Stimulated activated memory B cell treated with anti-CD40 and anti-IgM and Interleukin-4, amounts not matched to agents 10 μg/mL and 1 μg/mL and 100 μg/mL, for 72 hours (primary cell): Measurements from ENCODE around the gene HMX3.
A peak's percentile ranks its signal among the peaks of the same experiment; 100 is the strongest.

Source experiments
- ATAC-seq: fragments of 150-1000 bp; cut with Tn5 transposase; 2 replicates; pipeline ENCODE4 v1.10.0; 2021
- H3K27ac Mint-ChIP-seq: one replicate; pipeline ENCODE4 v1.8.0; 2022; ENCODE audit warnings: mild to moderate bottlenecking, mixed read lengths
- H3K27me3 Mint-ChIP-seq: one replicate; pipeline ENCODE4 v1.8.0; 2022; ENCODE audit warnings: mixed read lengths
- H3K36me3 Mint-ChIP-seq: one replicate; pipeline ENCODE4 v1.8.0; 2022; ENCODE audit warnings: mixed read lengths
- H3K4me1 Mint-ChIP-seq: one replicate; pipeline ENCODE4 v1.8.0; 2022; ENCODE audit warnings: mixed read lengths
- H3K4me3 Mint-ChIP-seq: one replicate; pipeline ENCODE4 v1.8.0; 2022; ENCODE audit warnings: mild to moderate bottlenecking, moderate library complexity, mixed read lengths
- H3K9me3 Mint-ChIP-seq: one replicate; pipeline ENCODE4 v1.8.0; 2022; ENCODE audit warnings: mixed read lengths

Gene HMX3

GRCh38 chr10:123150271-123150985 lies 14.7 kb downstream of the HMX3 start:
- Mint-ChIP-seq H3K4me1 (peaks cover 28% of the 10 kb centered on the region), H3K4me3 (peak overlapping the region; percentile 63), H3K27me3 (peaks cover 43% of the 10 kb centered on the region), H3K27ac (no peak overlapping the region), H3K36me3 (no peaks in the 10 kb centered on the region), H3K9me3 (no peaks in the 10 kb centered on the region)
- no peak for ATAC-seq

GRCh38 chr10:123150986-123151736 lies 15.4 kb downstream of the HMX3 start:
- no peak for ATAC-seq
- H3K9me3 Mint-ChIP-seq: no peaks in the 10 kb centered on the region
- H3K4me1 Mint-ChIP-seq: peaks cover 32% of the 10 kb centered on the region
- no peak overlapping the region for H3K27ac Mint-ChIP-seq
- H3K36me3 Mint-ChIP-seq: peaks cover 3% of the 10 kb centered on the region
- peaks cover 36% of the 10 kb centered on the region for H3K27me3 Mint-ChIP-seq
- peak overlapping the region; percentile 51 for H3K4me3 Mint-ChIP-seq

- Mint-ChIP-seq H3K27me3 (peaks cover 34% of the 10 kb centered on the region), H3K4me3 (peak overlapping the region; percentile 51), H3K9me3 (no peaks in the 10 kb centered on the region), H3K27ac (no peak overlapping the region), H3K4me1 (peaks cover 37% of the 10 kb centered on the region), H3K36me3 (peaks cover 9% of the 10 kb centered on the region)
- no peak for ATAC-seq
These were observed 16.0 kb downstream of the HMX3 start for GRCh38 chr10:123151737-123152135.

DNA sequence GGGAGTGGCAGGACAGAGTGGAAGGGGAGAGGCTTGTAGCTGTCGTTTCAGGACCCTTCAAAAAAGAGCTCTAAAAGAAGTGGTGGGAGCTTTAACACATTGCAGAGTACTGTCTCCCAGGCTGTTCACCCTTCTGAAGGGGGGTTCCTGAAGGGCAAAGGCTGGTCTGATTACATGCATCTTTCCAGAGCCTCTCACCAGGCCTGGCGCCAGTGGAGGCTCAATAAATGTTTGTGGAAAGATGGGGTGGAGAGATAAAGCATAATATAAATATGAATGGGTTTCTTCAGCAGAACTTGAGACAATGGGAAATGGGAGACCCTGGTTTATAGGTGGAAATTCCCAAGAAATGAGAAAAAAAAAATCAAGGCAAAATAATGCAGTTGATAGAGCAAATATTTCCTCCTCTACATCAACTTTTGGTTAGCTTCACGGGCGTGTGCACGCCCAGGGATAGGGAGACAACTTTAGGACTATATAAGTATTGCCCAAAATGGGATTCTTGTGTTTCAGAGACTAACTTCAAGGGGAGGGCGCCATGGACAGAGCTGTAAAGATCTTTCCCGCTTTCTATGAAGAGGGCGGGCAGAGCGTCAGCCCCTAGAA lies 17.8 kb downstream of the HMX3 start:
- H3K27ac Mint-ChIP-seq: peak overlapping the region; percentile 96
- peaks cover 26% of the 10 kb centered on the region for H3K27me3 Mint-ChIP-seq
- peaks cover 27% of the 10 kb centered on the region for H3K36me3 Mint-ChIP-seq
- peaks cover 56% of the 10 kb centered on the region for H3K4me1 Mint-ChIP-seq
- no peaks in the 10 kb centered on the region for H3K9me3 Mint-ChIP-seq
- H3K4me3 Mint-ChIP-seq: peak overlapping the region; percentile 96
- no peak for ATAC-seq

- Mint-ChIP-seq H3K4me3 (peak within 1 kb of the TSS; percentile 96), H3K27me3 (peaks cover 20% of the 10 kb centered on the region), H3K27ac (peak within 1 kb of the TSS; percentile 96), H3K9me3 (no peaks in the 10 kb centered on the region), H3K36me3 (peaks cover 32% of the 10 kb centered on the region), H3K4me1 (peaks cover 52% of the 10 kb centered on the region)
- ATAC-seq: peak; percentile 99
These were observed 18.4 kb downstream of the HMX3 start, which contains the start of gene BUB3 for GRCh38 chr10:123154092-123154710. BUB3 (plus strand) TSS chr10:123154402; CDS start chr10:123154918, 516 bp downstream.

DNA sequence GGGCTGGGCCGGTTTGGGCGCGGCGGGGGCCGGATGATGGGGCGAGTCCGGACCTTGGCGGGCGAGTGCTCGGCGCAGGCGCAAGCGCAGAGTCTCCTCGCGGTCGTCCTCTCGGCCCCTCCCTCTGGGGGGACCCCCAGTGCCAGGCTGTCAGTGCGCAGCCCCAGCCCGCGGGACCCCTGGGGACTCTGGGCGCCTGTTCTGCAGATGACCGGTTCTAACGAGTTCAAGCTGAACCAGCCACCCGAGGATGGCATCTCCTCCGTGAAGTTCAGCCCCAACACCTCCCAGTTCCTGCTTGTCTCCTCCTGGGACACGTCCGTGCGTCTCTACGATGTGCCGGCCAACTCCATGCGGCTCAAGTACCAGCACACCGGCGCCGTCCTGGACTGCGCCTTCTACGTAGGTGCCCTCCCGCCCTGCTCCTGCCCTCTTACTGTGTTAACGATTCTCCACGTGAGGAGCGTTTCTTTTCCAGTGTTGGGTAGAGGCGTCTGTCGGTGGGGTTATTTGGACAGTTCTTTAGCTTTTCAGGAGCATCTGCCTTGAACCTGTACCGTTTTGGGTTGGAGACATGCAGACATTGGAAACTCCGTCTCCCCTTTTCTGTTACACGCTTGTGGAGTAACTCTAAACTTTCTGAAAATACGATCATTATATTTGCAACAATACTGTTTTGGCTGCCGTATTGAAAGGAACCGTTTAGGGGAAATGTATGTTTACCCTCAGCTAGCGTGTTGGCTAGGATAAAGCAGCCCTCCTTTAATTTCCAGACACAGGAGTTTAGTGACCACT lies 19.1 kb downstream of the HMX3 start:
- H3K27ac Mint-ChIP-seq: peak overlapping the region; percentile 96
- peak overlapping the region; percentile 96 for H3K4me3 Mint-ChIP-seq
- peaks cover 50% of the 10 kb centered on the region for H3K4me1 Mint-ChIP-seq
- ATAC-seq: peak; percentile 78
- peaks cover 16% of the 10 kb centered on the region for H3K27me3 Mint-ChIP-seq
- peaks cover 36% of the 10 kb centered on the region for H3K36me3 Mint-ChIP-seq
- H3K9me3 Mint-ChIP-seq: no peaks in the 10 kb centered on the region

- Mint-ChIP-seq H3K27me3 (peaks cover 15% of the 10 kb centered on the region), H3K27ac (no peak overlapping the region), H3K36me3 (peaks cover 47% of the 10 kb centered on the region), H3K4me1 (peaks cover 59% of the 10 kb centered on the region), H3K9me3 (no peaks in the 10 kb centered on the region), H3K4me3 (peak overlapping the region; percentile 1)
- ATAC-seq: no peak
These were observed 20.3 kb downstream of the HMX3 start for GRCh38 chr10:123156078-123156477.

GRCh38 chr10:123157210-123157609 lies 21.4 kb downstream of the HMX3 start:
- peaks cover 58% of the 10 kb centered on the region for H3K36me3 Mint-ChIP-seq
- ATAC-seq: no peak
- H3K27me3 Mint-ChIP-seq: peaks cover 7% of the 10 kb centered on the region
- H3K4me3 Mint-ChIP-seq: no peak overlapping the region
- H3K27ac Mint-ChIP-seq: no peak overlapping the region
- peaks cover 54% of the 10 kb centered on the region for H3K4me1 Mint-ChIP-seq
- no peaks in the 10 kb centered on the region for H3K9me3 Mint-ChIP-seq

DNA sequence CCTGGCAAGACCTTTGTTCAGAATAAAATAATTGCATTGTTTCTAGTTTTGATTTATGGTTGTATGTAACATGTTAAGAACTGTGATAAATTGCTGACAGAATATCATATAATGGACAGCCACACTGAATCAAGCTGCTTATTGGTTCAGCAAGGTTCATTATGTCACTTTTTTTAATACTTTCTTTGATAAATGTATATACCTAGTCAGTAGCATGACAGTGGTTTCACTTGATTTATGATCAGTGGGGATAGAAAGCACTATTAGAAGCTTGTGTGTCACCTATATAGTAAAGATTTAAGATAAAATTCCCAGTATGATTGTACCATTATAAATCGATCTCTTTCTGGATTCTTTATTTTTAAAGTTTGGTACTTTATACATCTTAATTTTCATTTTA lies 22.9 kb downstream of the HMX3 start:
- Mint-ChIP-seq H3K27me3 (no peaks in the 10 kb centered on the region), H3K4me3 (no peak overlapping the region), H3K9me3 (no peaks in the 10 kb centered on the region), H3K27ac (no peak overlapping the region), H3K4me1 (peaks cover 50% of the 10 kb centered on the region), H3K36me3 (peaks cover 70% of the 10 kb centered on the region)
- ATAC-seq: no peak

GRCh38 chr10:123160311-123160980 lies 24.7 kb downstream of the HMX3 start:
- no peak for ATAC-seq
- no peak overlapping the region for H3K4me3 Mint-ChIP-seq
- no peaks in the 10 kb centered on the region for H3K27me3 Mint-ChIP-seq
- peaks cover 43% of the 10 kb centered on the region for H3K4me1 Mint-ChIP-seq
- no peaks in the 10 kb centered on the region for H3K9me3 Mint-ChIP-seq
- H3K36me3 Mint-ChIP-seq: peaks cover 84% of the 10 kb centered on the region
- no peak overlapping the region for H3K27ac Mint-ChIP-seq

DNA sequence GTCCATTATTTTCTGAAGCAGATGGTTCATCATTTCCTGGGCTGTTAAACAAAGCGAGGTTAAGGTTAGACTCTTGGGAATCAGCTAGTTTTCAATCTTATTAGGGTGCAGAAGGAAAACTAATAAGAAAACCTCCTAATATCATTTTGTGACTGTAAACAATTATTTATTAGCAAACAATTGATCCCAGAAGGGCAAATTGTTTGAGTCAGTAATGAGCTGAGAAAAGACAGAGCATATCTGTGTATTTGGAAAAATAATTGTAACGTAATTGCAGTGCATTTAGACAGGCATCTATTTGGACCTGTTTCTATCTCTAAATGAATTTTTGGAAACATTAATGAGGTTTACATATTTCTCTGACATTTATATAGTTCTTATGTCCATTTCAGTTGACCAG lies 28.5 kb downstream of the HMX3 start:
- Mint-ChIP-seq H3K27ac (no peak overlapping the region), H3K36me3 (peaks cover 76% of the 10 kb centered on the region)

DNA sequence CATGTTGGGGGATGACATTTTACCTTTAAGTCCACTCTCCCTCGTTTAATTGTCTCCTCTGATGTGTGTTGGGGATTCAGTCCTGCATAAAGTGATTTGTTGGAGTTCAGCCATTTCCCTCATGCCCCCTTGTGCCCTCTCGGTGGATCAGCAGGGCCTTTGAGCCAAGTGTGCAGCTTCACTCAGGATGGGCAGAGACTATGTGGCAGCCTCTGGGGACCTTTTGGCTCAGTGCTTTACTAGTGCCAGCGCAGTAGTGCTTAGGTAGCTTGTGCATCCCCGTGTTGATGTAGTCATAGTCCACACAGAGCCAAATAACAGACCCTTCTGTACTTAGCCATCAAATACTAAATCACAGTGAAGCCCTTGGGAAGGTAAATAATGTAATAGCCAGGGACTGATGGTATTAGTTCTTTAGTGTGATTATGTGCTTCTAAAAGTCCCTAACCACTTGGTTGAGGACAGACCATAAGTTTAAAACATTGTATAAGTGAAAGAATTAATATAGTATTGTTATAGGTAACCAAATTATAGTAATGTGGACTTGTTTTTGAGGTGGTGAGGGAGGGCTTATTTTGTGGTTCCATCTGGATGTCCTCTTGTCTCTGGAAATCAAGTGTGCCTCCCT lies 29.8 kb downstream of the HMX3 start:
- Mint-ChIP-seq H3K4me3 (no peak overlapping the region), H3K27ac (no peak overlapping the region), H3K27me3 (no peaks in the 10 kb centered on the region), H3K4me1 (peaks cover 11% of the 10 kb centered on the region), H3K9me3 (no peaks in the 10 kb centered on the region), H3K36me3 (peaks cover 70% of the 10 kb centered on the region)
- ATAC-seq: no peak

More for the DNA sequence above, 28.5 kb downstream of the HMX3 start:
- H3K4me3 Mint-ChIP-seq: no peak overlapping the region
- no peaks in the 10 kb centered on the region for H3K9me3 Mint-ChIP-seq
- H3K27me3 Mint-ChIP-seq: no peaks in the 10 kb centered on the region
- ATAC-seq: no peak
- peaks cover 18% of the 10 kb centered on the region for H3K4me1 Mint-ChIP-seq

DNA sequence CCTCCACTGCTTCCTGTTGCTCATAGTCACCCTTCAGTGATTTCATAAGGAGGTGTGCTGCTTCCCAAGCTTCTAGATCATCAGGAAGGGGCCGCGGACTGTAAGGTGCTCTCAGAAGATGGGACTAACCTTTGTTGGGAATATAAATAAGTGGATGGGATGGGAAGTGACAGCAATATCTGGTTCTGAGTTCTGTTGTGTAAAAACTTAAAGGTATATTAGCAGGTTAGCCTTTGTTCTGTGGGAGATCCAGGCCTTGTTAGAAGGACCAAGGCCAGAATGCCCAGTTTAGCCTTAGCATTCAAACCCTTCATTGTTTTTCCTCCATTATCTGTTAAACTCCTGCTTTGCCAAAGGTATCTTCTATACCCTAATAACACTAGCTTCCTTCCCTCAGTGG lies 30.8 kb downstream of the HMX3 start:
- Mint-ChIP-seq H3K27me3 (no peaks in the 10 kb centered on the region), H3K27ac (no peak overlapping the region), H3K4me1 (peaks cover 5% of the 10 kb centered on the region), H3K4me3 (no peak overlapping the region), H3K36me3 (peaks cover 70% of the 10 kb centered on the region), H3K9me3 (no peaks in the 10 kb centered on the region)
- no peak for ATAC-seq

DNA sequence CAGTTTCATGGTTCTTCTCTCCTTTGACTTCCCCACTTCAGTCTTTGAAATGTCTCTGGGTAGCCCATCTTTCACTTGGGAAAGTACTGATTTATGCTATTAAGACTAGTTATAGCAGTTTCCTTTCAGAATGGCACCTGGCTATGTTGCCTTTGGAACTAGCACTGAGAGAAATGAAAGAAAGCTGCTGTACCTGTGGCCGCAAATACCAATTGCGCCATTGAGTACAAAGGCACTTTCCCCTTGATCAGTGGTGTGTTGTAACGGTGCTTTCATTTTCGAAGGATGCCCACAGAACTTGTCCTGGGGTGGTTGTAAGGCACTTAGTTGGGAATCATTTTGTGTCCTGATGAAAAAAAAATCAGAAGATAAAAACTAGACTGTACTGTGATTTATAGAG lies 35.2 kb downstream of the HMX3 start:
- peaks cover 10% of the 10 kb centered on the region for H3K4me1 Mint-ChIP-seq
- no peak overlapping the region for H3K4me3 Mint-ChIP-seq
- H3K27me3 Mint-ChIP-seq: no peaks in the 10 kb centered on the region
- no peaks in the 10 kb centered on the region for H3K9me3 Mint-ChIP-seq
- H3K27ac Mint-ChIP-seq: no peak overlapping the region
- H3K36me3 Mint-ChIP-seq: peaks cover 64% of the 10 kb centered on the region
- no peak for ATAC-seq
